ENCODE measurements around the gene ATAD1. TPM values are rescaled to one million over a fixed set of nuclear protein-coding genes. Genes with fewer than 3 reads are reported as not detected.
A peak's percentile ranks its signal among the peaks of the same experiment; 100 is the strongest.
"Not testable (repeated sequence)": the region's sequence is repeated elsewhere in the genome, so short reads cannot be mapped to it uniquely, and the experiment has no call there.

ATAD1 gene
- total and polyA plus RNA-seq, 9 donors: 21.5 to 51.0 (median 39.1) TPM

DNA sequence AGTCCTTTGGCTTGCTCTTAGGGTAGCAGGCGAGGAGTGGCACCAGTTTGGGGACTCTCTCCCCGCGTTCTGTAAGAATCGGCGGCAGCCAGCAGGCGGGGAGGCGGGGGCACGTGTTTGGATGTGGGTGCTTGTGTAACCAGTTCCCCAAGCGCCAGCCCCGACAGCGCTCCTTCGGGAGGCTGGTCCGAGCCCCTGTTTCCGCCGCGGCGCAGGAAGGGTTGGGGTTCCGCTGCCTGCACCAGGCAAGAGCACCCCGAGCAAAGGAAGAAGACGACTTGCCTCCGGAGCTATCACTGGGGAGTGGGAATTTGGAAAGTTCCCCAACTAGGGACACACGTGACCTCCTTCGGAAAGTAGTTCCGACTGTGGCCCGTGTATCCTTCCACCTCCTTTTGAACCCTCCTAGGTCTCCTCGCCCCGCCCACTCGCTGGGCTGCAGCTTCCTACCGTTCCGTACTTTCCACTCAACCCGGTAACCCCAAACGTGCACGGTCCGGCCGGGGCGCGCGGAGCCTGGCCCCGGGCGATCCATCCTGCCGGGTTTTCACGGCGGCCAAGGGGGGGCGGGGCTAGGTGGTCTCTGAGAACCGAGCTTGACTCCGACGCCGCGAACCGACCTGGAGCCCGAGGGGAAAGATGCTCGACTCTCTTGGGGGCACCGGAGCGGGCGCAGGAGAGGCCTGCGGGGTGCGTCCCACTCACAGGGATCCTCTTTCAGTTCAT is 44.1 kb upstream of the ATAD1 start:
- Histone ChIP-seq H3K27me3 (no peaks in the 10 kb centered on the region), H3K4me1 (ENCODE audit: insufficient read depth) (peaks cover 2% of the 10 kb centered on the region), H3K4me3 (peak overlapping the region; percentile 54), H3K36me3 (no peaks in the 10 kb centered on the region), H3K27ac (peak overlapping the region; percentile 93 to 97), H3K9me3 (no peaks in the 10 kb centered on the region)
- 0 to 1% (median 0%) methylated on average over 51 to 57 of the region's 57 CpGs for WGBS, 3 donors
- TF ChIP-seq POLR2A (IDR thresholded peaks at IDR 0.05) (peak; percentile 46), CTCF (IDR thresholded peaks at IDR 0.05) (no peak), EP300 (IDR thresholded peaks at IDR 0.05) (no peak)
- intact Hi-C loops (cut with DNase I): loop anchor here in 2 of 4 donors (5.0 kb wide), 4 partner anchors 525 to 695 kb away; no protein-coding TSS in a partner anchor
- DNase-seq: peak; percentile 96 to 97 (median 97)

DNA sequence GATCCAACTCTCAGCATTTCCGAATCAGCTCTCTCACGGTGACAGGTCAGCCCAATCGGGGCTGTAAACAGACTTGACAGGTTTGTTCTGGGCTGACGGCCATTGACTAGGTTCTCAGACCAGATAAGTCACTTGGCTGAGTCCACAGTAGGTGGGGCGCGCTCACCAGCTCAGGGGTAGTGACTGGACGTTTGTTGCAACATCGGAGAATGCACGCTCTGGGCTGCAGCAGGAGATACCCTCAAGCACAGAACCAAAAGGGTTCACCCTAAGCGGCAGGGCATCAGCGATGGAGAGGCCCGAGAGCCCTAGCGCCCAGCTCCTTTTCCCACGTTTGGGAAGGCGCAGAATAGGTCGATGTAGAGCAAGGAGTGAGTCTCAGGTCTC is 43.5 kb upstream of the ATAD1 start:
- WGBS, 3 donors: 4 to 6% (median 4%) methylated on average over 16 of the region's 16 CpGs
- intact Hi-C loops (cut with DNase I): loop anchor here in 2 of 4 donors (5.0 kb wide), 4 partner anchors 526 to 696 kb away; no protein-coding TSS in a partner anchor
- peaks cover 2% of the 10 kb centered on the region for H3K4me1 ChIP-seq (ENCODE audit: insufficient read depth)
- peak; percentile 70 to 82 (median 75) for DNase-seq
- TF ChIP-seq CTCF (IDR thresholded peaks at IDR 0.05) (no peak), EP300 (IDR thresholded peaks at IDR 0.05) (no peak), POLR2A (IDR thresholded peaks at IDR 0.05) (no peak)
- H3K9me3 ChIP-seq: no peaks in the 10 kb centered on the region
- peak overlapping the region; percentile 93 to 97 for H3K27ac ChIP-seq
- H3K4me3 ChIP-seq: peak overlapping the region; percentile 54
- no peaks in the 10 kb centered on the region for H3K36me3 ChIP-seq
- H3K27me3 ChIP-seq: no peaks in the 10 kb centered on the region

DNA sequence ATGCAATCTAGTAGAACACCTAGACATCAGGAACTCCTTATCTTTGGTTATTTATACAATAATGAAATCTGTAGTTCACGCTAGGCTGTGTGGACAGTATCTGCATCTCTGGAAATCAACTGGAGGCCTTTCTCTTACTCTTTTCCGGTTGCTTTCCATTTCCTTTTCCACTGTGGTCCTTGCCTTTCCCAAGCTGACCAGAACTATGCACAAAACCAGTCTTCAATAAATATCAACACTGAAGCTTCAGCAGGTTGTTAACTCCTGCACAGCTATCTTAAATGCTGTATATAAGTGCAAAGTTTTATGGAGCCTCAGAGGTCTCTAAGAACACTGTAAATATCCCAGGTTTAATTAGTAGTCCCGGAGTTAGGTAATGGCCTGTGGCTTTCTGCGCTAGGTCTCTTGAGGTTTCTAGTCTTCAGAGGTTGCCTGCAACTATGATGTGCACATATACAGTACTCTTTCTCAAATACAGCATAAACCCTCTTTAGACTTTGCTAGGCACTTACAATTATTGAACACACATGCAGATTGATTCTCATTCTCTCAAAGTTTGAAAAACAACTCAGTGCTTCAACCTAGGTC is 42.9 kb upstream of the ATAD1 start:
- Histone ChIP-seq H3K27me3 (no peaks in the 10 kb centered on the region), H3K36me3 (no peaks in the 10 kb centered on the region), H3K27ac (peak overlapping the region in 1 of 2 donors; percentile 93), H3K4me3 (peak overlapping the region; percentile 54), H3K4me1 (ENCODE audit: insufficient read depth) (peaks cover 2% of the 10 kb centered on the region), H3K9me3 (no peaks in the 10 kb centered on the region)
- WGBS, 3 donors: 84 to 85% (median 84%) methylated on average over 4 of the region's 4 CpGs
- no peak for DNase-seq
- intact Hi-C loops (cut with DNase I): loop anchor here in 2 of 4 donors (5.0 kb wide), 4 partner anchors 526 to 696 kb away; no protein-coding TSS in a partner anchor
- TF ChIP-seq EP300 (IDR thresholded peaks at IDR 0.05): no peak
- TF ChIP-seq CTCF (IDR thresholded peaks at IDR 0.05): no peak
- TF ChIP-seq POLR2A (IDR thresholded peaks at IDR 0.05): no peak

DNA sequence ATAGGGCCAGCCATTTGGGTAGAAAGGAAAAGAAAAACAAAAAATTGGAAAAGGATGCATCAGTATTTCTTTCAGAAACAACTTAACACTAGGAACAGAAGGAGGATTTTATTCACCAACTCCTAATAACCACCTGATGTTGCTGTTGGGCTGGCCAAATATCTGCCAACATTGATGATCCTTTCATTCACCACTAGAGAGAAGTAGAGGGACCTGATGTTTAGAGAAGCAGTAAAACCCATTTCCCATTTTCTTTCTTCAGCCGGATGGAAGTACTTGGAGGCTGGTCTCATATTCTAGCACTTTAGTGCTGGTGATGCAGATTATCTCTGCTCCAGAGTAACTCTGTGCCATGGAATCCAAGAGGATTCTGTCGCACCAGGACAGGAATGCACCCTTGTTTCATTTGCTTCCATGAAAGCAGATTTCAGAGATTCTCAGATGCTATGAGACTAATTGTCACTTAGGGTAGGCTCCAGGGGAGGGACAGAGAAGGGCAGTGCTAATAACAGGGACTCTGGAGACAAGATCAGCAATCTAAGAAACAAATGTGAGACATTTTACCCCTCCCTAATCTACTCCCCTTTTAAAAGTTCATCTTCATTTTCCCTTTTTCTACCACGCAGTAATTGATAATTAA is 42.2 kb upstream of the ATAD1 start:
- Histone ChIP-seq H3K9me3 (no peaks in the 10 kb centered on the region), H3K27ac (no peak overlapping the region), H3K4me1 (ENCODE audit: insufficient read depth) (peaks cover 2% of the 10 kb centered on the region), H3K27me3 (no peaks in the 10 kb centered on the region), H3K36me3 (no peaks in the 10 kb centered on the region), H3K4me3 (no peak overlapping the region)
- peak in 1 of 3 donors; percentile 37 for TF ChIP-seq CTCF (IDR thresholded peaks at IDR 0.05)
- no peak for TF ChIP-seq EP300 (IDR thresholded peaks at IDR 0.05)
- intact Hi-C loops (cut with DNase I): loop anchor here in 2 of 4 donors (5.0 kb wide), 4 partner anchors 527 to 697 kb away; no protein-coding TSS in a partner anchor
- no peak for DNase-seq
- 55 to 71% (median 65%) methylated on average over 3 of the region's 3 CpGs for whole genome bisulfite sequencing, 3 donors

GRCh38 chr10:87855665-87856064 is 37.6 kb upstream of the ATAD1 start:
- H3K4me3 ChIP-seq; H3K36me3 ChIP-seq; H3K4me1 ChIP-seq (ENCODE audit: insufficient read depth); DNase-seq; H3K9me3 ChIP-seq; H3K27ac ChIP-seq; H3K27me3 ChIP-seq: not testable (repeated sequence)
- intact Hi-C loops (cut with DNase I): loop anchor here in 2 of 4 donors (10.0 kb wide), 2 partner anchors 529 to 699 kb away; no protein-coding TSS in a partner anchor
- 95 to 97% (median 95%) methylated on average over 4 of the region's 4 CpGs for WGBS, 3 donors

DNA sequence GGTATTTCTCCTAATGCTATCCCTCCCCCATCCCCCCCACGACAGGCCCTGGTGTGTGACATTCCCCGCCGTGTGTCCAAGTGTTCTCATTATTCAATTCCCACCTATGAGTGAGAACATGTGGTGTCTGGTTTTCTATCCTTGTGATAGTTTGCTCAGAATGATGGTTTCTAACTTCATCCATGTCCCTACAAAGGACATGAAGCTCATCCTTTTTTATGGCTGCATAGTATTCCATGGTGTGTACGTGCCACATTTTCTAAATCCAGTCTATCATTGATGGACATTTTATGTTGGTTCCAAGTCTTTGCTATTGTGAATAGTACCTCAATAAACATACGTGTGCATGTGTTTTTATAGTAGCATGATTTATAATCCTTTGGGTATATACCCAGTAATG is 37.2 kb upstream of the ATAD1 start:
- H3K36me3 ChIP-seq; H3K27me3 ChIP-seq; H3K4me3 ChIP-seq; DNase-seq; H3K27ac ChIP-seq; H3K9me3 ChIP-seq; H3K4me1 ChIP-seq (ENCODE audit: insufficient read depth): not testable (repeated sequence)
- WGBS, 3 donors: 87 to 93% (median 93%) methylated on average over 5 of the region's 5 CpGs
- intact Hi-C loops (cut with DNase I): loop anchor here in 2 of 4 donors (10.0 kb wide), 2 partner anchors 530 to 700 kb away; no protein-coding TSS in a partner anchor
